GM21619 (cell line): Measurements from ENCODE around the gene TOM1L1.

ENCODE experiments used
- ATAC-seq: cut with Tn5 transposase; IDR thresholded peaks from one replicate; pipeline ENCODE4 v1.9.1; 2021; ENCODE audit not compliant: unreplicated experiment

The TOM1L1 gene

DNA sequence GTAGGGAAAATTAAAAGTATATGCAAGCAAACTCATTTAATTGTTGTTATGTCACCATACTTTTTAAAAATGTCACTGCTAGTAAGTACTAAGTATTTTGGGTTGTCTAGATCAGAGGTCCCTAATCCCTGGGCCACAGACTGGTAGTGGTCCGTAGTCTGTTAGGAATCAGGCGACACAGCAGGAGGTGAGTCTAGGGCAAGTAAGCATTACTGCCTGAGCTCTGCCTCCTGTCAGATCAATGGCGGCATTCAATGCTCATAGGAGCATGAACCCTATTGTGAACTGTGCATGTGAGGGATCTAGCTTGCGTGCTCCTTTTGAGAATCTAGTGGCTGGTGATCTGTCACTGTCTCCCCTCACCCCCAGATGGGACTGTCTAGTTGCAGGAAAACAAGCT lies 89.5 kb downstream of the TOM1L1 start:
- no peak for ATAC-seq

DNA sequence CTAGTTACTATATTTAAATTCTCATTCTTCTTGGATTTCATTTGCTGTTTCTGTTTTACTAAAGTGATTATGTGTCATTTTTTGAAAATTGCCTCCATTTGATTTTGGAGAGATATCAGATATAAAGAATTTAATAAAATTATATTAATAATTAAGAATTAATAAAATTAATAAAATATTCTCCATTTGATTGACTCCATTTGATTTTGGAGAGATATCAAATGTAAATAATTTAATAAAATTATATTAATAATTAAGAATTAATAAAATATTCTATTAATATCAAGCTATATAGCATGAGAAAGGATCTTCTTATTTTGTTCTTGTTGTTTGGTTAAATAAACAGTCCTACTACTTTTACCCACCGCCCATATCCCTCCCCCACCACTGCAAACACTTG lies 90.9 kb downstream of the TOM1L1 start:
- ATAC-seq, result no peak

DNA sequence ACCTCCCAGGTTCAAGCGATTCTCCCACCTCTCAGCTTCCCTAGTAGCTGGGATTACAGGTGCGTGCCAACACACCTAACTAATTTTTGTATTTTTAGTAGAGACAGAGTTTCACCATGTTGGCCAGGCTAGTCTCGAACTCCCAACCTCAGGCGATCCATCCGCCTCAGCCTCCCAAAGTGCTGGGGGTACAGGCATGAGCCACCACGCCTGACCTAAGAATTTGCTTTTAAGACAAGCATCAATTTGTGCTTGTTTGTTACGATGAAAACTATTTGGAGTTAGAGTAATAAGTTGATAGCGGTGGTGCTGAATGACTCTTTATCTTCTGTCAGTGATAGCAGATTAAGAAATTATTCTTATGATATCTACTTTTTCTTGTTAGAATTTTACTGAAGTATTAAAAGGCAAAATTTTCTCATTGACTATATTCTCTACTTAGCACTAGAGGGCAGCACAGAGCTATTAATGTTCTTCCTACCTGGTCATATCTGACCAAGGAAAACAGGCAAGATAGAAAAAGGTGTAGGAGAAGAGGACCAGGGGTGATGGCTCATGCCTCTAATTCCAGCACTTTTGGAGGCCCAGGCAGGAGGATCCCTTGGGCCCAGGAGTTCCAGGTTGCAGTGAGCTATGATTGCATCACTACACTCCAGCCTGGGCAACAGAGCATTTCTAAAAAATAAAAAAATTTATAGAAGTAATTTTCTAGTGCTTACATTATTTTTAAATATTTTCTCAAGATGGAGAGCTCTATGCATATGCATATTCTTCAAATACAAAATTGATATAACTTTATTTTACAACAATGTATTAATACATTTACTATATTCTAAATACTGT lies 92.4 kb downstream of the TOM1L1 start:
- ATAC-seq, result no peak

DNA sequence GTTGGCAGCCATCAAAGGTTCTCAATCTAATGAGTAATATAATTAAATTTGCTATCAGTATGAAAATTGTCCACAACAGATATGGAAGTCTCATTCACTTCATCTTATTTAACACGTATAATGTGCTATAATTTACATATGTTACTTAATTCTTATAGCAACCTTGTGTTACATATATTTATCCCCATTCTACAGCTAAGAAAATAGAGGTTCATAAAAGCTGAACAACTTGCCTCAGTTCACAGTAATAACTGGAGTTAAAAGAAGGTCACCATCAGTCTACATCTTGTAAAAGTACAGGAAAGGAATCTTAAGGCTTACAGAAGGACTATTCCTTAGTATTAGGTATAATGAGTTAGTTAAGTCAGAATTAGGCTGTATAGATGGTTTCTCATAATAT lies 95.8 kb downstream of the TOM1L1 start:
- ATAC-seq, result no peak

DNA sequence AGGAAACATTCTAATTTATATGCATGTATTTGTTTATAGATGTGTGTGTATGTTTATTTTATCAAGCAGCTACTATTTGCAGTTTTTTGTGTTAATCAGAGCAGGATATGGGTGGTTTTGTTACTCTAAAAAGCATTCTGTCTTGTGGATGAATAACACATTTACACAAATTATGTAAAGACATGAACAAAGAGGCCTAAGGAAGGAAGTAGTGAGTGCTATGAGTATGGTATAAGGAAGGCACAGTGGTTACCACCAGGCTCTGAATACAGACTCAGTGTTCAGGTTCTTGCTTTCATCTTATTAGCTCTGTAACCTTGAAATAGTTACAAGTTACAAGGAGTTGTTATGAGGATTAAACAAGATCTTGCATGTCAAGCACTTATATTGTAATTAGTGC lies 101.8 kb downstream of the TOM1L1 start:
- no peak for ATAC-seq

DNA sequence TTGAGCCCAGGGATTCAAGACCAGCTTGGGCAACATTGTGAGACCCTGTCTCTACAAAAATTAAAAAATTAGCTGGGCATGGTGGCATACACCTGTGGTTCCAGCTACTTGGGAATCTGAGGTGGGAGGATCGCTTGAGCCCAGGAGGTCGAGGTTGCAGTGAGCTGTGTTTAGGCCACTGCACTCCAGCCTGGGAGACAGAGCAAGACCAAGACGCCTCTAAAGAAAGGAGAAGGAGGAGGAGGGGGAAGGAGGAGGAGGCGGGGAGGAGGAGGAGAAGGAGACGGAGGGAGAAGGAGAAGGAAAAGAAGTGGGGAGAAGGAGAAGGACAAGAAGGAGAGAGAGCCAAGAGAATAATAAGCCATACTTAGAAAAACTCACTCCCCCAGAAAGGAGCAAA lies 103.8 kb downstream of the TOM1L1 start:
- no peak for ATAC-seq

DNA sequence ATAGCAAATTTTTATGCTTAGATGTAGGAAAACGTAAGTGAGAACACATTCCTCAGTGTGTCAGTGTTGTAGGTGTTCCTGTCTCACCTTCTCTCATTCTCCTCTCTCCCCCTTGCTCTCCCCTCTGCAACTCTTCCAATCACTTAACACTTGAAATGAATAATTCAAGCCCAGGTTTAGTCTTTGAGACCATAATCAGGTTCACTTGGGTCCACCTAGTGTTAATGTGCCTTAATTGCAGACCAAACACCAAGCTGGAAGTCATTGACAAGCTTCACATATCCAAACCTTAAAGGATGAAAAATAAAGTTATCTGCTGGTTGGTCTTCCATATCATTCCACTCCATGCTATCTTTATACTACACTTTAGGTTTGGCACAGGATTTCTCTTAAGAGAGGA lies 104.9 kb downstream of the TOM1L1 start:
- no peak for ATAC-seq
